Body of pancreas (tissue), 4 donors: ENCODE results near the gene ZSCAN5A.

ENCODE experiments used
- POLR2A ChIP-seq, 3 donors: fragments of 450-650 bp; IDR thresholded peaks; one replicate each; pipeline ENCODE4 v1.6.1; 2016; ENCODE audit warnings: antibody characterized with exemption in 3 of 3, mild to moderate bottlenecking in 2 of 3
- TF ChIP-seq, protein P1 (sequence below), 7 experiments: fragments of 450-650 bp in 4 of 7; fragments of 200-600 bp in 3 of 7; sonication (generic) in 3 of 7; IDR thresholded peaks; one replicate each; pipeline ENCODE4 v1.5.1; 2016 to 2019; ENCODE audit warnings: antibody characterized with exemption in 7 of 7

DNA sequence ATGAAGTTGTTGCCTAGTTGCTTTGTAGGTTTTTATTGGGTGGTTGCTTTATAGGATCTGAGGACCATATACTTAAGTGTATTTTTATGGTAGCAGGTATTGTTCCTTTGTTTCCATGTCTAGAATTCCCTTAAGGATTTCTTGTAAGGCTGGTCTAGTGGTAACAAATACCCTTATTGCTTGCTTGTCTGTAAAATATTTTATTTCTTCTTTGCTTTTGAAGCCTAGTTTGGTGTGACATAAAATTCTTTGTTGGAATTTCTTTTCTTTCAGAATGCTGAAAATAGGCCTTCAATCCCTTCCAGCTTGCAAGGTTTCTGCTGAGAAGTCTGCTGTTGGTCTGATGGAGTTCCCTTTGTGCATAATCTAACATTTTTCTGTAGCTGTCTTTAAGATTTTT lies 18.1 kb upstream of the ZSCAN5A start:
- TF ChIP-seq, protein P1, sequence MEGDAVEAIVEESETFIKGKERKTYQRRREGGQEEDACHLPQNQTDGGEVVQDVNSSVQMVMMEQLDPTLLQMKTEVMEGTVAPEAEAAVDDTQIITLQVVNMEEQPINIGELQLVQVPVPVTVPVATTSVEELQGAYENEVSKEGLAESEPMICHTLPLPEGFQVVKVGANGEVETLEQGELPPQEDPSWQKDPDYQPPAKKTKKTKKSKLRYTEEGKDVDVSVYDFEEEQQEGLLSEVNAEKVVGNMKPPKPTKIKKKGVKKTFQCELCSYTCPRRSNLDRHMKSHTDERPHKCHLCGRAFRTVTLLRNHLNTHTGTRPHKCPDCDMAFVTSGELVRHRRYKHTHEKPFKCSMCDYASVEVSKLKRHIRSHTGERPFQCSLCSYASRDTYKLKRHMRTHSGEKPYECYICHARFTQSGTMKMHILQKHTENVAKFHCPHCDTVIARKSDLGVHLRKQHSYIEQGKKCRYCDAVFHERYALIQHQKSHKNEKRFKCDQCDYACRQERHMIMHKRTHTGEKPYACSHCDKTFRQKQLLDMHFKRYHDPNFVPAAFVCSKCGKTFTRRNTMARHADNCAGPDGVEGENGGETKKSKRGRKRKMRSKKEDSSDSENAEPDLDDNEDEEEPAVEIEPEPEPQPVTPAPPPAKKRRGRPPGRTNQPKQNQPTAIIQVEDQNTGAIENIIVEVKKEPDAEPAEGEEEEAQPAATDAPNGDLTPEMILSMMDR (IDR thresholded peaks at IDR 0.05): no peak
- no peak for TF ChIP-seq POLR2A (IDR thresholded peaks at IDR 0.05)
